ENCODE measurements around the gene WNT7B.

The WNT7B gene

DNA sequence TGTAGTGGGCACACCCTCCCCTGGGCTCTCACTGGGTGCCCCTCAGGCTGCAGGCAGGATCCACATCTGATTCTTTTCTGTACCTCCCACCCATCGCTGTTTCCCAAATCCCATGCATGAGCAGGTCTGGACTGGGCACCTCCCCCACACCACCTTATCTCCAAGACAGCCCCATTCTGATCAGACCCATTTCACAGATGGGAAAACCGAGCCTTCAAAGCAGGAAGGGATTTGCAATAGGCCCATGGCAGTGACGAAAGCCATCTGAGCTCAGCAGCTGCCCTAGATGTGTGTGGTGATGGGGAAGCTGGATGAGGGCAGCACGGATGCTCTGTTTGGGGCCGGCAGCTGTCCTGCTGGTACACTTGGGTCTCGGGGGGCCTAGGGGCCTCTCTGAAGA, 41.4 kb downstream of the WNT7B start:
- TF ChIP-seq, protein P1, sequence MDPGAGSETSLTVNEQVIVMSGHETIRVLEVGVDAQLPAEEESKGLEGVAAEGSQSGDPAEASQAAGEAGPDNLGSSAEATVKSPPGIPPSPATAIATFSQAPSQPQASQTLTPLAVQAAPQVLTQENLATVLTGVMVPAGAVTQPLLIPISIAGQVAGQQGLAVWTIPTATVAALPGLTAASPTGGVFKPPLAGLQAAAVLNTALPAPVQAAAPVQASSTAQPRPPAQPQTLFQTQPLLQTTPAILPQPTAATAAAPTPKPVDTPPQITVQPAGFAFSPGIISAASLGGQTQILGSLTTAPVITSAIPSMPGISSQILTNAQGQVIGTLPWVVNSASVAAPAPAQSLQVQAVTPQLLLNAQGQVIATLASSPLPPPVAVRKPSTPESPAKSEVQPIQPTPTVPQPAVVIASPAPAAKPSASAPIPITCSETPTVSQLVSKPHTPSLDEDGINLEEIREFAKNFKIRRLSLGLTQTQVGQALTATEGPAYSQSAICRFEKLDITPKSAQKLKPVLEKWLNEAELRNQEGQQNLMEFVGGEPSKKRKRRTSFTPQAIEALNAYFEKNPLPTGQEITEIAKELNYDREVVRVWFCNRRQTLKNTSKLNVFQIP (CRISPR knock-in tag; IDR thresholded peaks at IDR 0.05; ENCODE audit: borderline replicate concordance, low read depth) = no peak
- no peak for TF ChIP-seq PPARA (CRISPR knock-in tag; IDR thresholded peaks at IDR 0.05; ENCODE audit: borderline replicate concordance)
- no peak for TF ChIP-seq SNAI2 (CRISPR knock-in tag; IDR thresholded peaks at IDR 0.05)
- TF ChIP-seq ARNTL (CRISPR knock-in tag; IDR thresholded peaks at IDR 0.05; ENCODE audit: borderline replicate concordance, low read depth) = no peak
- TF ChIP-seq TOX (CRISPR knock-in tag; IDR thresholded peaks at IDR 0.05; ENCODE audit: borderline replicate concordance) = no peak
- no peak for TF ChIP-seq OSR1 (CRISPR knock-in tag; IDR thresholded peaks at IDR 0.05)
- no peak for TF ChIP-seq ZNF8 (CRISPR knock-in tag; IDR thresholded peaks at IDR 0.05)
- no peak for TF ChIP-seq ZNF70 (CRISPR knock-in tag; IDR thresholded peaks at IDR 0.05)
- no peak for TF ChIP-seq RARB (CRISPR knock-in tag; IDR thresholded peaks at IDR 0.05)
- no peak for TF ChIP-seq ESRRG (CRISPR knock-in tag; IDR thresholded peaks at IDR 0.05)
- TF ChIP-seq ISL1 (CRISPR knock-in tag; IDR thresholded peaks at IDR 0.05) = no peak
- TF ChIP-seq, protein P2, sequence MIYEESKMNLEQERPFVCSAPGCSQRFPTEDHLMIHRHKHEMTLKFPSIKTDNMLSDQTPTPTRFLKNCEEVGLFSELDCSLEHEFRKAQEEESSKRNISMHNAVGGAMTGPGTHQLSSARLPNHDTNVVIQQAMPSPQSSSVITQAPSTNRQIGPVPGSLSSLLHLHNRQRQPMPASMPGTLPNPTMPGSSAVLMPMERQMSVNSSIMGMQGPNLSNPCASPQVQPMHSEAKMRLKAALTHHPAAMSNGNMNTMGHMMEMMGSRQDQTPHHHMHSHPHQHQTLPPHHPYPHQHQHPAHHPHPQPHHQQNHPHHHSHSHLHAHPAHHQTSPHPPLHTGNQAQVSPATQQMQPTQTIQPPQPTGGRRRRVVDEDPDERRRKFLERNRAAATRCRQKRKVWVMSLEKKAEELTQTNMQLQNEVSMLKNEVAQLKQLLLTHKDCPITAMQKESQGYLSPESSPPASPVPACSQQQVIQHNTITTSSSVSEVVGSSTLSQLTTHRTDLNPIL (CRISPR knock-in tag; IDR thresholded peaks at IDR 0.05; ENCODE audit: low read depth) = no peak
- no peak for TF ChIP-seq GLIS3 (CRISPR knock-in tag; IDR thresholded peaks at IDR 0.05)
- TF ChIP-seq, protein P3, sequence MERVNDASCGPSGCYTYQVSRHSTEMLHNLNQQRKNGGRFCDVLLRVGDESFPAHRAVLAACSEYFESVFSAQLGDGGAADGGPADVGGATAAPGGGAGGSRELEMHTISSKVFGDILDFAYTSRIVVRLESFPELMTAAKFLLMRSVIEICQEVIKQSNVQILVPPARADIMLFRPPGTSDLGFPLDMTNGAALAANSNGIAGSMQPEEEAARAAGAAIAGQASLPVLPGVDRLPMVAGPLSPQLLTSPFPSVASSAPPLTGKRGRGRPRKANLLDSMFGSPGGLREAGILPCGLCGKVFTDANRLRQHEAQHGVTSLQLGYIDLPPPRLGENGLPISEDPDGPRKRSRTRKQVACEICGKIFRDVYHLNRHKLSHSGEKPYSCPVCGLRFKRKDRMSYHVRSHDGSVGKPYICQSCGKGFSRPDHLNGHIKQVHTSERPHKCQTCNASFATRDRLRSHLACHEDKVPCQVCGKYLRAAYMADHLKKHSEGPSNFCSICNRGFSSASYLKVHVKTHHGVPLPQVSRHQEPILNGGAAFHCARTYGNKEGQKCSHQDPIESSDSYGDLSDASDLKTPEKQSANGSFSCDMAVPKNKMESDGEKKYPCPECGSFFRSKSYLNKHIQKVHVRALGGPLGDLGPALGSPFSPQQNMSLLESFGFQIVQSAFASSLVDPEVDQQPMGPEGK (CRISPR knock-in tag; IDR thresholded peaks at IDR 0.05; ENCODE audit: borderline replicate concordance) = no peak
- TF ChIP-seq BACH2 (CRISPR knock-in tag; IDR thresholded peaks at IDR 0.05; ENCODE audit: borderline replicate concordance) = no peak
- TF ChIP-seq, protein P4, sequence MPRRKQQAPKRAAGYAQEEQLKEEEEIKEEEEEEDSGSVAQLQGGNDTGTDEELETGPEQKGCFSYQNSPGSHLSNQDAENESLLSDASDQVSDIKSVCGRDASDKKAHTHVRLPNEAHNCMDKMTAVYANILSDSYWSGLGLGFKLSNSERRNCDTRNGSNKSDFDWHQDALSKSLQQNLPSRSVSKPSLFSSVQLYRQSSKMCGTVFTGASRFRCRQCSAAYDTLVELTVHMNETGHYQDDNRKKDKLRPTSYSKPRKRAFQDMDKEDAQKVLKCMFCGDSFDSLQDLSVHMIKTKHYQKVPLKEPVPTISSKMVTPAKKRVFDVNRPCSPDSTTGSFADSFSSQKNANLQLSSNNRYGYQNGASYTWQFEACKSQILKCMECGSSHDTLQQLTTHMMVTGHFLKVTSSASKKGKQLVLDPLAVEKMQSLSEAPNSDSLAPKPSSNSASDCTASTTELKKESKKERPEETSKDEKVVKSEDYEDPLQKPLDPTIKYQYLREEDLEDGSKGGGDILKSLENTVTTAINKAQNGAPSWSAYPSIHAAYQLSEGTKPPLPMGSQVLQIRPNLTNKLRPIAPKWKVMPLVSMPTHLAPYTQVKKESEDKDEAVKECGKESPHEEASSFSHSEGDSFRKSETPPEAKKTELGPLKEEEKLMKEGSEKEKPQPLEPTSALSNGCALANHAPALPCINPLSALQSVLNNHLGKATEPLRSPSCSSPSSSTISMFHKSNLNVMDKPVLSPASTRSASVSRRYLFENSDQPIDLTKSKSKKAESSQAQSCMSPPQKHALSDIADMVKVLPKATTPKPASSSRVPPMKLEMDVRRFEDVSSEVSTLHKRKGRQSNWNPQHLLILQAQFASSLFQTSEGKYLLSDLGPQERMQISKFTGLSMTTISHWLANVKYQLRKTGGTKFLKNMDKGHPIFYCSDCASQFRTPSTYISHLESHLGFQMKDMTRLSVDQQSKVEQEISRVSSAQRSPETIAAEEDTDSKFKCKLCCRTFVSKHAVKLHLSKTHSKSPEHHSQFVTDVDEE (CRISPR knock-in tag; IDR thresholded peaks at IDR 0.05) = no peak
- no peak for TF ChIP-seq ZFP3 (CRISPR knock-in tag; IDR thresholded peaks at IDR 0.05)
- no peak for ATAC-seq

DNA sequence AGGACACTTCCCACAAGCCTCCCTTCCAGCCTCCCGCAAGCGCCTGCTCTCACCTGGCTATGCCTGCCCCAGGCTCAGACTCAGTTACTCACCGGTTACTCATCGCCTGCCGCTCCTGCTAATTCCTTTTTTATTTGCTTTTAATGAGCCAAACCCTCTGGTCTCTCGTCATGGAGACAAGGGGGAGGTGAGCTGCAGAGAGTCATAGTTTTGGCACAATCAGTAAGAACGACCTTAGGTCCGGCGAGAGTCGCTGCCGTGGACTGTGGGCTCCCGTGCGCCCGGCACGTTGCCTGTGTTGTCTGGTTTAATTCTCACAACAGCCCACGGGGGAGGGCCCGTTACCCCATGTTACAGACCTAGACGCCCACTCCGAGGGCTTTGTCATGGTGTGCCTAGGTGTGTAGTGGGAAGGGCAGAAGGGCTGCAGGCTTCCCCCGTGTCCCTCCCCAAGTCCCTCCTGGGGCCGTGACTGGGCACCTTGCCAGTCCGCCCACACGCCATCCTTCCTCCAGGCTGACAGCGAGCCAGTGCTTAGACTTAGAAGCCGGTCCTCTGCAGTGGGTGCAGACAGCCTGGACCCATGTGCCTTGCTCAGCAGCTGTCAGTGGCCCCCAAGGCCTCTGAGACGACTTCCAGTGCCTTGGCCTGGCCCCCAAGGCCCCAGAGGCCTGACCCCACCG, 42.2 kb downstream of the WNT7B start:
- peak; percentile 70 for ATAC-seq
- no peak for TF ChIP-seq OSR1 (CRISPR knock-in tag; IDR thresholded peaks at IDR 0.05)
- TF ChIP-seq ISL1 (CRISPR knock-in tag; IDR thresholded peaks at IDR 0.05) = no peak
- TF ChIP-seq ZNF565 (CRISPR knock-in tag; conservative IDR thresholded peaks at IDR 0.05; ENCODE audit: low read depth) = no peak
- TF ChIP-seq, protein P5, sequence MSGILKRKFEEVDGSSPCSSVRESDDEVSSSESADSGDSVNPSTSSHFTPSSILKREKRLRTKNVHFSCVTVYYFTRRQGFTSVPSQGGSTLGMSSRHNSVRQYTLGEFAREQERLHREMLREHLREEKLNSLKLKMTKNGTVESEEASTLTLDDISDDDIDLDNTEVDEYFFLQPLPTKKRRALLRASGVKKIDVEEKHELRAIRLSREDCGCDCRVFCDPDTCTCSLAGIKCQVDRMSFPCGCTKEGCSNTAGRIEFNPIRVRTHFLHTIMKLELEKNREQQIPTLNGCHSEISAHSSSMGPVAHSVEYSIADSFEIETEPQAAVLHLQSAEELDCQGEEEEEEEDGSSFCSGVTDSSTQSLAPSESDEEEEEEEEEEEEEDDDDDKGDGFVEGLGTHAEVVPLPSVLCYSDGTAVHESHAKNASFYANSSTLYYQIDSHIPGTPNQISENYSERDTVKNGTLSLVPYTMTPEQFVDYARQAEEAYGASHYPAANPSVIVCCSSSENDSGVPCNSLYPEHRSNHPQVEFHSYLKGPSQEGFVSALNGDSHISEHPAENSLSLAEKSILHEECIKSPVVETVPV (CRISPR knock-in tag; IDR thresholded peaks at IDR 0.05) = no peak

DNA sequence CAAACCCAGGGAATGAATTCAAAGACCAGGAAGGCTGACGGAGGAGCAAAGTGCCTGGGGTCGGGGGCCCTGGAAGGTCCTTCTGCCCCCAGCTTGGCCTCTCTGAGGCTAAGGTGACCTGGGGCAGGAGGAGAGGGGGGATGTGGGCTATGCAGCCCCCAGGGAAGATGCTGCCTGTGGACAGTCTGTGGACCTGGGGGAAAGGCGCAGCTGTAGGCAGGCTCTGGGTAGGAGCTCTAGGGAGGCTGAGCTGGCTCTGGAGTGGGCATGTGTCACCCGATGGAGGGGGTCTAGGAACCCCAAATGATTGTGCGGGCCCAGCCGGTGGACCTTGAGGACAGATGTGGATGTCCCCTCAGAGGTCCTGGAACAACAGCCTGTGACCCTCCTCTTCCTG, 42.8 kb downstream of the WNT7B start:
- peak; percentile 31 for ATAC-seq
- TF ChIP-seq PPARA (CRISPR knock-in tag; IDR thresholded peaks at IDR 0.05; ENCODE audit: borderline replicate concordance) (no peak), BACH2 (CRISPR knock-in tag; IDR thresholded peaks at IDR 0.05; ENCODE audit: borderline replicate concordance) (no peak), SNAI2 (CRISPR knock-in tag; IDR thresholded peaks at IDR 0.05) (no peak), RARB (CRISPR knock-in tag; IDR thresholded peaks at IDR 0.05) (no peak), ZC3H10 (CRISPR knock-in tag; IDR thresholded peaks at IDR 0.05) (no peak)
- TF ChIP-seq, protein P1 (CRISPR knock-in tag; IDR thresholded peaks at IDR 0.05; ENCODE audit: borderline replicate concordance, low read depth) = no peak
